ENCODE results near the gene GSE1. TPM values are rescaled to one million over a fixed set of nuclear protein-coding genes. Genes with fewer than 3 reads are reported as not detected.
A peak's percentile ranks its signal among the peaks of the same experiment; 100 is the strongest.

Gene GSE1
- total and polyA plus RNA-seq, 2 of the 13 experiments (the other 11 are each of a cell fraction or from before 2014, with no cell fraction given) = 16.1 to 31.2 TPM

DNA sequence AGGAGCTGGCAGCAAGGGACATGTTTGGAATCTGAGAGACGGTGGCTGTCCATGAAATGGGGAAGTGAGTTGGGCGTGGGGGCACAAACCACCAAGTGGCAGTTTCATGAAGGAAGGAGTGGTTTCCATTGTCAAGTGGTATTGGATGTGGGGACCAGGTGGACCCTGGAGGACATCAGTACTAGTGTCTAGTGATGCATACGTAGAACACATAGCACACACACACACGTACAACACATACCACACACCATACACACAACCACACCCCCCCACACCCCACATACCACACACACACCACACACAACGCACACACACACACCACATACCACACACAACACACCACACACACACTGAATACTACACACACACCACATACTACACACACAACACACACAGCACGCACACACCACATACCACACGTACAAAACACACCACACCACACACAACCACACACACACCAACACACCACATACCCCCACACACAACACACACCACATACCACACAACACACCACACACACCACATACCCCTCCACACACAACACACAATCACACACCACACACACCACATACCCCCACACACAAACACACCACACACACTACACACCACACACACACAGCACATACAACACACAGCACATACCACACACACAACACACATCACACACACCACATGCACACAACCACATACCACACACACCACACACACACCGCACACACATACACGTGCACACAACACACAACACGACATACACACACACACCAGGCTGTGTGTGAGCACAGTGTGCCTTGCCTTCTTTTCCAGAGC lies 41.1 kb upstream of the GSE1 start (continued):
- TF ChIP-seq ZNF460 (CRISPR knock-in tag; IDR thresholded peaks at IDR 0.05; ENCODE audit: borderline replicate concordance) (no peak), MATR3 (CRISPR knock-in tag; IDR thresholded peaks at IDR 0.05) (no peak), ZIK1 (CRISPR knock-in tag; IDR thresholded peaks at IDR 0.05; ENCODE audit: borderline replicate concordance, low read depth) (no peak), TOE1 (CRISPR knock-in tag; IDR thresholded peaks at IDR 0.05) (no peak), GFI1 (CRISPR knock-in tag; IDR thresholded peaks at IDR 0.05; ENCODE audit: borderline replicate concordance) (no peak), IKZF1 (IDR thresholded peaks at IDR 0.05) (peak; percentile 56; the same call in 1 of the 2 replicates), ZNF432 (CRISPR knock-in tag; IDR thresholded peaks at IDR 0.05; ENCODE audit: borderline replicate concordance) (no peak), HMGXB3 (CRISPR knock-in tag; IDR thresholded peaks at IDR 0.05; ENCODE audit: borderline replicate concordance) (no peak), PBX3 (CRISPR knock-in tag; IDR thresholded peaks at IDR 0.05; ENCODE audit: borderline replicate concordance) (no peak), TAF1 (CRISPR knock-in tag; IDR thresholded peaks at IDR 0.05) (no peak), SRF (IDR thresholded peaks at IDR 0.05; ENCODE audit: low read depth, low read length) (no peak), PHB2 (IDR thresholded peaks at IDR 0.05; ENCODE audit: partially characterized antibody) (no peak), JUNB (CRISPR knock-in tag; IDR thresholded peaks at IDR 0.05; ENCODE audit: borderline replicate concordance) (0 out of 2 replicates have a peak, but pooled peaks have one; percentile 58), ZNF605 (CRISPR knock-in tag; IDR thresholded peaks at IDR 0.05) (no peak), ZNF674 (CRISPR knock-in tag; IDR thresholded peaks at IDR 0.05; ENCODE audit: low read depth) (no peak), AHR (CRISPR knock-in tag; IDR thresholded peaks at IDR 0.05) (no peak), ZNF503 (CRISPR knock-in tag; IDR thresholded peaks at IDR 0.05) (no peak), ZNF570 (CRISPR knock-in tag; IDR thresholded peaks at IDR 0.05; ENCODE audit: borderline replicate concordance) (no peak)
- TF ChIP-seq, protein P1, sequence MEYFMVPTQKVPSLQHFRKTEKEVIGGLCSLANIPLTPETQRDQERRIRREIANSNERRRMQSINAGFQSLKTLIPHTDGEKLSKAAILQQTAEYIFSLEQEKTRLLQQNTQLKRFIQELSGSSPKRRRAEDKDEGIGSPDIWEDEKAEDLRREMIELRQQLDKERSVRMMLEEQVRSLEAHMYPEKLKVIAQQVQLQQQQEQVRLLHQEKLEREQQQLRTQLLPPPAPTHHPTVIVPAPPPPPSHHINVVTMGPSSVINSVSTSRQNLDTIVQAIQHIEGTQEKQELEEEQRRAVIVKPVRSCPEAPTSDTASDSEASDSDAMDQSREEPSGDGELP (IDR thresholded peaks at IDR 0.05; ENCODE audit: borderline replicate concordance, low read depth) = no peak
- TF ChIP-seq, protein P2, sequence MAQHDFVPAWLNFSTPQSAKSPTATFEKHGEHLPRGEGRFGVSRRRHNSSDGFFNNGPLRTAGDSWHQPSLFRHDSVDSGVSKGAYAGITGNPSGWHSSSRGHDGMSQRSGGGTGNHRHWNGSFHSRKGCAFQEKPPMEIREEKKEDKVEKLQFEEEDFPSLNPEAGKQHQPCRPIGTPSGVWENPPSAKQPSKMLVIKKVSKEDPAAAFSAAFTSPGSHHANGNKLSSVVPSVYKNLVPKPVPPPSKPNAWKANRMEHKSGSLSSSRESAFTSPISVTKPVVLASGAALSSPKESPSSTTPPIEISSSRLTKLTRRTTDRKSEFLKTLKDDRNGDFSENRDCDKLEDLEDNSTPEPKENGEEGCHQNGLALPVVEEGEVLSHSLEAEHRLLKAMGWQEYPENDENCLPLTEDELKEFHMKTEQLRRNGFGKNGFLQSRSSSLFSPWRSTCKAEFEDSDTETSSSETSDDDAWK (CRISPR knock-in tag; IDR thresholded peaks at IDR 0.05) = no peak
